Measurements from ENCODE around the gene SSTR3. TPM values are rescaled to one million over a fixed set of nuclear protein-coding genes. Genes with fewer than 3 reads are reported as not detected.

Gene SSTR3
- total and polyA plus RNA-seq, 10 of the 15 experiments (the other 5 are each of a cell fraction or from before 2014, with no cell fraction given): 0.03 to 4.5 (median 2.4) TPM

DNA sequence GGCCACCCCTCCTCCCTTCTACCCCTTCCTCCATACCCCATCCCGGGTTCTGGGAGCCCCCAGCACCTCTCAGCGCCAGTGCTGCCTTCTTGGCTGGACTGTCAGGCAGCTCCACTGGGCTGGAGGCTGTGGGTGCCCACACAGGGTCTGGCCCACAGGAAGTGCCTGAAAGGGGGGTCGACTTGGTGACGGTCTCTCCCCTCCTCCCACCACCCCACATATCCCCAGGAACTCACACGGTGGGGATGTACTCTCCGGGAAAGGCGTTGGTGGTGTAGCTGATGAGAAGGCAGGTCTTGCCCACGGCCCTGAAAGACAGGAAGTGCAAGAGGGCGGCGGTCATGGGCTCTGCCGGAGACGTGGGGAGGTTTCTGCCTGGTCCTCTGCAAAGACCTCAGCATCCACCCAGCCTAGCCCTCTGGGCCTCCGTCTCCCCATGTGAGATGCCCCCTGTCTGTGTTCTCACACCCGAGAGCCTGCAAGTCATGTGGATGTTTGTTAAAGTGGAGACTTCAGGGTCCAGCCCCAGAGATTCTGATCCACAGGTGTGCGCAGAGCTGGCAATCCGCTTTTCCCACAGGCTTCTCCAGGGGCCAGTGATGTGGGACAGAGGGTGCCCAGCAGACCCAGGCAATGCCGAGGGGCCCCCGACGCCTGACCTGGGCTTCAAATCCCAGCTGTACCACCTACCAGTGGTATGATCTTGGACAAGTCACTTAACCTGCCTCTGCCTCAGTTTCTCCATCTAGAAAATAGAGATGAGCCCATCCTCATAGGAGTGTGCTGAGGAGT lies 29.3 kb upstream of the SSTR3 start (continued):
- TF ChIP-seq KAT2A (conservative IDR thresholded peaks at IDR 0.05; ENCODE audit: control insufficient read depth, low read depth, low read length) (no peak), BACH1 (IDR thresholded peaks at IDR 0.05; ENCODE audit: borderline replicate concordance) (no peak), SMARCA5 (IDR thresholded peaks at IDR 0.05) (no peak), PML (IDR thresholded peaks at IDR 0.05; ENCODE audit: low read length) (no peak), DPF2 (IDR thresholded peaks at IDR 0.05) (no peak), CEBPB (IDR thresholded peaks at IDR 0.05; ENCODE audit: borderline replicate concordance in 1 of 2, low read depth in 2 of 2, low read length in 2 of 2) (no peak), YY1 (IDR thresholded peaks at IDR 0.05; ENCODE audit: low read depth, low read length) (no peak), MXI1 (IDR thresholded peaks at IDR 0.05; ENCODE audit: low read depth, low read length) (no peak), CHD1 (IDR thresholded peaks at IDR 0.05; ENCODE audit: low read depth, low read length) (no peak)
- TF ChIP-seq, protein P1, sequence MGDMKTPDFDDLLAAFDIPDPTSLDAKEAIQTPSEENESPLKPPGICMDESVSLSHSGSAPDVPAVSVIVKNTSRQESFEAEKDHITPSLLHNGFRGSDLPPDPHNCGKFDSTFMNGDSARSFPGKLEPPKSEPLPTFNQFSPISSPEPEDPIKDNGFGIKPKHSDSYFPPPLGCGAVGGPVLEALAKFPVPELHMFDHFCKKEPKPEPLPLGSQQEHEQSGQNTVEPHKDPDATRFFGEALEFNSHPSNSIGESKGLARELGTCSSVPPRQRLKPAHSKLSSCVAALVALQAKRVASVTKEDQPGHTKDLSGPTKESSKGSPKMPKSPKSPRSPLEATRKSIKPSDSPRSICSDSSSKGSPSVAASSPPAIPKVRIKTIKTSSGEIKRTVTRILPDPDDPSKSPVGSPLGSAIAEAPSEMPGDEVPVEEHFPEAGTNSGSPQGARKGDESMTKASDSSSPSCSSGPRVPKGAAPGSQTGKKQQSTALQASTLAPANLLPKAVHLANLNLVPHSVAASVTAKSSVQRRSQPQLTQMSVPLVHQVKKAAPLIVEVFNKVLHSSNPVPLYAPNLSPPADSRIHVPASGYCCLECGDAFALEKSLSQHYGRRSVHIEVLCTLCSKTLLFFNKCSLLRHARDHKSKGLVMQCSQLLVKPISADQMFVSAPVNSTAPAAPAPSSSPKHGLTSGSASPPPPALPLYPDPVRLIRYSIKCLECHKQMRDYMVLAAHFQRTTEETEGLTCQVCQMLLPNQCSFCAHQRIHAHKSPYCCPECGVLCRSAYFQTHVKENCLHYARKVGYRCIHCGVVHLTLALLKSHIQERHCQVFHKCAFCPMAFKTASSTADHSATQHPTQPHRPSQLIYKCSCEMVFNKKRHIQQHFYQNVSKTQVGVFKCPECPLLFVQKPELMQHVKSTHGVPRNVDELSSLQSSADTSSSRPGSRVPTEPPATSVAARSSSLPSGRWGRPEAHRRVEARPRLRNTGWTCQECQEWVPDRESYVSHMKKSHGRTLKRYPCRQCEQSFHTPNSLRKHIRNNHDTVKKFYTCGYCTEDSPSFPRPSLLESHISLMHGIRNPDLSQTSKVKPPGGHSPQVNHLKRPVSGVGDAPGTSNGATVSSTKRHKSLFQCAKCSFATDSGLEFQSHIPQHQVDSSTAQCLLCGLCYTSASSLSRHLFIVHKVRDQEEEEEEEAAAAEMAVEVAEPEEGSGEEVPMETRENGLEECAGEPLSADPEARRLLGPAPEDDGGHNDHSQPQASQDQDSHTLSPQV (IDR thresholded peaks at IDR 0.05): no peak
- TF ChIP-seq, protein P2, sequence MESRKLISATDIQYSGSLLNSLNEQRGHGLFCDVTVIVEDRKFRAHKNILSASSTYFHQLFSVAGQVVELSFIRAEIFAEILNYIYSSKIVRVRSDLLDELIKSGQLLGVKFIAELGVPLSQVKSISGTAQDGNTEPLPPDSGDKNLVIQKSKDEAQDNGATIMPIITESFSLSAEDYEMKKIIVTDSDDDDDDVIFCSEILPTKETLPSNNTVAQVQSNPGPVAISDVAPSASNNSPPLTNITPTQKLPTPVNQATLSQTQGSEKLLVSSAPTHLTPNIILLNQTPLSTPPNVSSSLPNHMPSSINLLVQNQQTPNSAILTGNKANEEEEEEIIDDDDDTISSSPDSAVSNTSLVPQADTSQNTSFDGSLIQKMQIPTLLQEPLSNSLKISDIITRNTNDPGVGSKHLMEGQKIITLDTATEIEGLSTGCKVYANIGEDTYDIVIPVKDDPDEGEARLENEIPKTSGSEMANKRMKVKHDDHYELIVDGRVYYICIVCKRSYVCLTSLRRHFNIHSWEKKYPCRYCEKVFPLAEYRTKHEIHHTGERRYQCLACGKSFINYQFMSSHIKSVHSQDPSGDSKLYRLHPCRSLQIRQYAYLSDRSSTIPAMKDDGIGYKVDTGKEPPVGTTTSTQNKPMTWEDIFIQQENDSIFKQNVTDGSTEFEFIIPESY (IDR thresholded peaks at IDR 0.05): no peak
- TF ChIP-seq, protein P3, sequence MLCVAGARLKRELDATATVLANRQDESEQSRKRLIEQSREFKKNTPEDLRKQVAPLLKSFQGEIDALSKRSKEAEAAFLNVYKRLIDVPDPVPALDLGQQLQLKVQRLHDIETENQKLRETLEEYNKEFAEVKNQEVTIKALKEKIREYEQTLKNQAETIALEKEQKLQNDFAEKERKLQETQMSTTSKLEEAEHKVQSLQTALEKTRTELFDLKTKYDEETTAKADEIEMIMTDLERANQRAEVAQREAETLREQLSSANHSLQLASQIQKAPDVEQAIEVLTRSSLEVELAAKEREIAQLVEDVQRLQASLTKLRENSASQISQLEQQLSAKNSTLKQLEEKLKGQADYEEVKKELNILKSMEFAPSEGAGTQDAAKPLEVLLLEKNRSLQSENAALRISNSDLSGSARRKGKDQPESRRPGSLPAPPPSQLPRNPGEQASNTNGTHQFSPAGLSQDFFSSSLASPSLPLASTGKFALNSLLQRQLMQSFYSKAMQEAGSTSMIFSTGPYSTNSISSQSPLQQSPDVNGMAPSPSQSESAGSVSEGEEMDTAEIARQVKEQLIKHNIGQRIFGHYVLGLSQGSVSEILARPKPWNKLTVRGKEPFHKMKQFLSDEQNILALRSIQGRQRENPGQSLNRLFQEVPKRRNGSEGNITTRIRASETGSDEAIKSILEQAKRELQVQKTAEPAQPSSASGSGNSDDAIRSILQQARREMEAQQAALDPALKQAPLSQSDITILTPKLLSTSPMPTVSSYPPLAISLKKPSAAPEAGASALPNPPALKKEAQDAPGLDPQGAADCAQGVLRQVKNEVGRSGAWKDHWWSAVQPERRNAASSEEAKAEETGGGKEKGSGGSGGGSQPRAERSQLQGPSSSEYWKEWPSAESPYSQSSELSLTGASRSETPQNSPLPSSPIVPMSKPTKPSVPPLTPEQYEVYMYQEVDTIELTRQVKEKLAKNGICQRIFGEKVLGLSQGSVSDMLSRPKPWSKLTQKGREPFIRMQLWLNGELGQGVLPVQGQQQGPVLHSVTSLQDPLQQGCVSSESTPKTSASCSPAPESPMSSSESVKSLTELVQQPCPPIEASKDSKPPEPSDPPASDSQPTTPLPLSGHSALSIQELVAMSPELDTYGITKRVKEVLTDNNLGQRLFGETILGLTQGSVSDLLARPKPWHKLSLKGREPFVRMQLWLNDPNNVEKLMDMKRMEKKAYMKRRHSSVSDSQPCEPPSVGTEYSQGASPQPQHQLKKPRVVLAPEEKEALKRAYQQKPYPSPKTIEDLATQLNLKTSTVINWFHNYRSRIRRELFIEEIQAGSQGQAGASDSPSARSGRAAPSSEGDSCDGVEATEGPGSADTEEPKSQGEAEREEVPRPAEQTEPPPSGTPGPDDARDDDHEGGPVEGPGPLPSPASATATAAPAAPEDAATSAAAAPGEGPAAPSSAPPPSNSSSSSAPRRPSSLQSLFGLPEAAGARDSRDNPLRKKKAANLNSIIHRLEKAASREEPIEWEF (IDR thresholded peaks at IDR 0.05; ENCODE audit: insufficient replicate concordance, low read depth, low read length): no peak
- TF ChIP-seq, protein P4, sequence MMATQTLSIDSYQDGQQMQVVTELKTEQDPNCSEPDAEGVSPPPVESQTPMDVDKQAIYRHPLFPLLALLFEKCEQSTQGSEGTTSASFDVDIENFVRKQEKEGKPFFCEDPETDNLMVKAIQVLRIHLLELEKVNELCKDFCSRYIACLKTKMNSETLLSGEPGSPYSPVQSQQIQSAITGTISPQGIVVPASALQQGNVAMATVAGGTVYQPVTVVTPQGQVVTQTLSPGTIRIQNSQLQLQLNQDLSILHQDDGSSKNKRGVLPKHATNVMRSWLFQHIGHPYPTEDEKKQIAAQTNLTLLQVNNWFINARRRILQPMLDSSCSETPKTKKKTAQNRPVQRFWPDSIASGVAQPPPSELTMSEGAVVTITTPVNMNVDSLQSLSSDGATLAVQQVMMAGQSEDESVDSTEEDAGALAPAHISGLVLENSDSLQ (IDR thresholded peaks at IDR 0.05): no peak
- TF ChIP-seq, protein P5, sequence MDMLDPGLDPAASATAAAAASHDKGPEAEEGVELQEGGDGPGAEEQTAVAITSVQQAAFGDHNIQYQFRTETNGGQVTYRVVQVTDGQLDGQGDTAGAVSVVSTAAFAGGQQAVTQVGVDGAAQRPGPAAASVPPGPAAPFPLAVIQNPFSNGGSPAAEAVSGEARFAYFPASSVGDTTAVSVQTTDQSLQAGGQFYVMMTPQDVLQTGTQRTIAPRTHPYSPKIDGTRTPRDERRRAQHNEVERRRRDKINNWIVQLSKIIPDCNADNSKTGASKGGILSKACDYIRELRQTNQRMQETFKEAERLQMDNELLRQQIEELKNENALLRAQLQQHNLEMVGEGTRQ (IDR thresholded peaks at IDR 0.05; ENCODE audit: borderline replicate concordance, low read depth, low read length): no peak

Data from GM12878 (cell line).